ENCODE measurements around the gene SLC37A2.

DNA sequence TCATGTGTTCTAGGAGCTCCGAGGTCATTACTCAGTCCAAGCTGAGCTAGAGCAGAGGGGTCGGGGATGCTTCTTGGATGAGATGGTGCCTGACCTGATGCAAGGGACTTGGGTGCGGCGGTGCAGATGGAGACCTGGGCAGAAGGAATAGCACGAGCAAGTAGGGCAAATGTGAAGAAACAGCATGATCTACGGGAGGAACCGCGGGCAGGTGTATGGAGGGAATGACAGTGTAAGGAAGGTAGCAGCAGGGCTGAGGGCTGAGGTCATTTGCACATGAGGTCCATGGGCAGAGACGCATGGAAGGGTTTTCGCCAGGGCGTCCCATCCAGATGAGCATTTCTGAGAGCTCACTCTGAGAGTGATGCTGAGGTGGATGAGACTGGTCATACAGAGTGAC, 14.9 kb downstream of the SLC37A2 start:
- TF ChIP-seq EZH2 (IDR thresholded peaks at IDR 0.05; ENCODE audit: low read length) (no peak), CTCF (optimal IDR thresholded peaks at IDR 0.05 in 1 of 3, IDR thresholded peaks at IDR 0.05 in 1 of 3, conservative IDR thresholded peaks at IDR 0.05 in 1 of 3; ENCODE audit: extremely low read depth in 1 of 3, insufficient read depth in 2 of 3, low read length in 3 of 3) (no peak)

Data from keratinocyte (primary cell).